Measurements from ENCODE around the gene SLC1A2.

Gene SLC1A2

GRCh38 chr11:35363246-35363801 is 56.0 kb downstream of the SLC1A2 start:
- TF ChIP-seq CTCF (IDR thresholded peaks at IDR 0.05; ENCODE audit: borderline replicate concordance, insufficient read depth, low read depth, low read length) = no peak
- no peak overlapping the region for H3K4me3 ChIP-seq (ENCODE audit: low read depth, low read length)

- no peak for TF ChIP-seq CTCF (IDR thresholded peaks at IDR 0.05; ENCODE audit: borderline replicate concordance, insufficient read depth, low read depth, low read length)
- no peak overlapping the region for H3K4me3 ChIP-seq (ENCODE audit: low read depth, low read length)
Measured at GRCh38 chr11:35362521-35362980, 56.8 kb downstream of the SLC1A2 start.

DNA sequence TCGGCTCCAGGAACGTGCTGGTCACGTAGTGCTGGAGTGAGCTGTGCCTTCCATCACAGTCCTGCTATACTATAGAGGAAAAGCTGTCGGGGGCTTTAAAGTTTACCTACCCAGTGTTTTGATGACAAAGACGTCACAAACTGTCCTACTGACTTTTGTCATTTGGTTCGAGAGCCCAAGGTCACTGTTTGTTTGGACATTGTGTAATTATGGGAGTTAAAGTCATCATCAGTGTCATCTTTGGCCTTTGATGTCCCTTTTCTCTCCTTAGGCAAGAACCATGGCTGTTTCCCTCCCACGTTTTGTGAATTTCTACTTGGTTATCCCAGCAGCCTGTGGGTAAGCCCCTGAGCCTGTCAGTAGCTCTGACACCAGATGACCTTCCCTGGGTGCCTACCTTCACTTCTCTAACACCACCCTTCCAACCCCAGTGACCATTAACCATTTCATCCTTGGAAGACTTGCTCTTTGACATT is 59.3 kb downstream of the SLC1A2 start:
- H3K4me3 ChIP-seq (ENCODE audit: low read depth, low read length) = no peak overlapping the region
- TF ChIP-seq CTCF (IDR thresholded peaks at IDR 0.05; ENCODE audit: borderline replicate concordance, insufficient read depth, low read depth, low read length) = no peak

GRCh38 chr11:35359321-35360054 is 59.9 kb downstream of the SLC1A2 start:
- no peak overlapping the region for H3K4me3 ChIP-seq (ENCODE audit: low read depth, low read length)
- no peak for TF ChIP-seq CTCF (IDR thresholded peaks at IDR 0.05; ENCODE audit: borderline replicate concordance, insufficient read depth, low read depth, low read length)

DNA sequence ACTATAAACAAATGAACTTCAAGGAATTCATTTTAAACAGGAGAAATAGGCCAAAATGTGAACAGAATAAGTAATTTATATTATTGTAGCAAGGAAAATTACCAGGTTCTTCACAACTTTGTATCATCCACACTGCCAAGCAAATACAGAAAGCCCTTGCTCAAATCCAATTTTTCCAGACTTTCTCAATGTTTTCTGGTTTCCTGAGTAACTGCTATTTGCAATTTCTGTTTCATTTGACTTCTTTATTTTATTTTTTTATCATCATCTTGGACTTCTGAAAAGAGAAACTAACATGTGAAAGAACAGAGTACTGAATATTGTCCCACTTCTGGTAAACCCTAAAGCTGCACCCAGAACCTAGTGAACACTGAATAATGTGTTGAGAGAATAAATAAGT is 61.0 kb downstream of the SLC1A2 start:
- TF ChIP-seq CTCF (IDR thresholded peaks at IDR 0.05; ENCODE audit: borderline replicate concordance, insufficient read depth, low read depth, low read length) = no peak
- no peak overlapping the region for H3K4me3 ChIP-seq (ENCODE audit: low read depth, low read length)

GRCh38 chr11:35357923-35358322 is 61.4 kb downstream of the SLC1A2 start:
- no peak for TF ChIP-seq CTCF (IDR thresholded peaks at IDR 0.05; ENCODE audit: borderline replicate concordance, insufficient read depth, low read depth, low read length)
- H3K4me3 ChIP-seq (ENCODE audit: low read depth, low read length) = no peak overlapping the region

Data from GM12875 (cell line).